Measurements from ENCODE around the gene SHB.

GRCh38 chr9:37964740-37965081, 104.3 kb downstream of the SHB start:
- TF ChIP-seq, protein P1, sequence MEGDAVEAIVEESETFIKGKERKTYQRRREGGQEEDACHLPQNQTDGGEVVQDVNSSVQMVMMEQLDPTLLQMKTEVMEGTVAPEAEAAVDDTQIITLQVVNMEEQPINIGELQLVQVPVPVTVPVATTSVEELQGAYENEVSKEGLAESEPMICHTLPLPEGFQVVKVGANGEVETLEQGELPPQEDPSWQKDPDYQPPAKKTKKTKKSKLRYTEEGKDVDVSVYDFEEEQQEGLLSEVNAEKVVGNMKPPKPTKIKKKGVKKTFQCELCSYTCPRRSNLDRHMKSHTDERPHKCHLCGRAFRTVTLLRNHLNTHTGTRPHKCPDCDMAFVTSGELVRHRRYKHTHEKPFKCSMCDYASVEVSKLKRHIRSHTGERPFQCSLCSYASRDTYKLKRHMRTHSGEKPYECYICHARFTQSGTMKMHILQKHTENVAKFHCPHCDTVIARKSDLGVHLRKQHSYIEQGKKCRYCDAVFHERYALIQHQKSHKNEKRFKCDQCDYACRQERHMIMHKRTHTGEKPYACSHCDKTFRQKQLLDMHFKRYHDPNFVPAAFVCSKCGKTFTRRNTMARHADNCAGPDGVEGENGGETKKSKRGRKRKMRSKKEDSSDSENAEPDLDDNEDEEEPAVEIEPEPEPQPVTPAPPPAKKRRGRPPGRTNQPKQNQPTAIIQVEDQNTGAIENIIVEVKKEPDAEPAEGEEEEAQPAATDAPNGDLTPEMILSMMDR (IDR thresholded peaks at IDR 0.05) = no peak
- no peak for TF ChIP-seq POLR2A (IDR thresholded peaks at IDR 0.05)
